SK-N-MC (cell line): Measurements from ENCODE around the gene CLCNKA.

ENCODE experiments used
- EZH2 ChIP-seq: fragments of 200-600 bp; sonication (generic); IDR thresholded peaks from one replicate; pipeline ENCODE4 v1.6.1; 2017; ENCODE audit warnings: antibody characterized with exemption
- FOXP2 ChIP-seq: optimal IDR thresholded peaks from 2 replicates; pipeline ENCODE3; 2011; ENCODE audit warnings: mild to moderate bottlenecking, moderate library complexity; ENCODE audit not compliant: insufficient read depth; ENCODE audit errors: extremely low read length, control extremely low read depth
- POLR2AphosphoS5 ChIP-seq: IDR thresholded peaks from 2 replicates; pipeline ENCODE4 v1.6.1; 2012; ENCODE audit warnings: mild to moderate bottlenecking, low read depth, low read length, borderline replicate concordance

DNA sequence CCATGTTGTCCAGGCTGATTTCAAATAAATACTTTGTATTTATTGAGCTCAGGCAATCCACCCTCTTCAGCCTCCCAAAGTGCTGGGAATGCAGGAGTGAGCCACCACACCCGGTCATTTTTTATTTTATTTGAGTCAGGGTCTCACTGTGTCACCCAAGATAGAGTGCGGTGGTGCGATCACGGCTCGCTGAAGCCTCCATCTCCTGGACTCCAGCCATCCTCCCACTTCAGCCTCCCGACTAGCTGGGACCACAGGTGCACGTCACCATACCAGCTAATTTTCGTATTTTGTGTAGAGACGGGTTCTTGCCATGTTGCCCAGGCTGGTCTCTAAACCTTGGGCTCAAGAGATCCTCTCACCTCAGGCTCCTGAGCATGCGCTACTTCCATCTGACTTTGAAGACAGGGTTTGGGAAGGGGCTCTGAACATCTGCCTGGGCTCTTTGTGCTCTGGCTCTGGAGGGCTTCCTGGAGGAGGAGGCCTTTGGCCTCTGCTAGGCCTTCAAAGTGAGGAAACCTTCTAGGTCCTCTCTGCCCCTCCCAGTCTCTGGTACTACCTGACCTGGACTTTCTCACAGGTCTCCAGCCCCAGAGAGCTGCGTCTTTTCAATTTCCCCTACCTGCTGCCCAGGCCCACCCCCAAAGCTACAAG, 9.8 kb upstream of the CLCNKA start:
- TF ChIP-seq EZH2 (no peak), POLR2AphosphoS5 (no peak), FOXP2 (no peak)
